ENCODE data around the gene RAPGEF3.
A peak's percentile ranks its signal among the peaks of the same experiment; 100 is the strongest.

The RAPGEF3 gene

DNA sequence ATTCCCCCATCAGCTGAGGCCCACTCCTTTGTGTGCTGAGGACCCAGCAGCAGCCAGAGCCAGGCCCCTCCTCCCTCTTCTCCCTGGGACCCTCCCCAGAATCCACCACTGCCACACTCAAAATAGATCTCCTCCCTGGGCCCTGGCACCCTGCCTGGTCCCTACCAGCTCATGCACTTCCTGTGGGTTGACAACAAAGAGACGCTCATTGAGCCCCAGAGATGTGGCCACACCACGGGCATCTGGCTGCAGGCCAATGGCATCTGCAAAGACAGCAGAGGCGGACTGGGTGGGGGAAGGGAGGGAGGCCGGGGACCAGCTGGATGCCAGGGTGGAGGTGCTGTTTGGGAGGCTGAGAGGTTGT is 17.4 kb downstream of the RAPGEF3 start:
- peak; percentile 75 for DNase-seq

DNA sequence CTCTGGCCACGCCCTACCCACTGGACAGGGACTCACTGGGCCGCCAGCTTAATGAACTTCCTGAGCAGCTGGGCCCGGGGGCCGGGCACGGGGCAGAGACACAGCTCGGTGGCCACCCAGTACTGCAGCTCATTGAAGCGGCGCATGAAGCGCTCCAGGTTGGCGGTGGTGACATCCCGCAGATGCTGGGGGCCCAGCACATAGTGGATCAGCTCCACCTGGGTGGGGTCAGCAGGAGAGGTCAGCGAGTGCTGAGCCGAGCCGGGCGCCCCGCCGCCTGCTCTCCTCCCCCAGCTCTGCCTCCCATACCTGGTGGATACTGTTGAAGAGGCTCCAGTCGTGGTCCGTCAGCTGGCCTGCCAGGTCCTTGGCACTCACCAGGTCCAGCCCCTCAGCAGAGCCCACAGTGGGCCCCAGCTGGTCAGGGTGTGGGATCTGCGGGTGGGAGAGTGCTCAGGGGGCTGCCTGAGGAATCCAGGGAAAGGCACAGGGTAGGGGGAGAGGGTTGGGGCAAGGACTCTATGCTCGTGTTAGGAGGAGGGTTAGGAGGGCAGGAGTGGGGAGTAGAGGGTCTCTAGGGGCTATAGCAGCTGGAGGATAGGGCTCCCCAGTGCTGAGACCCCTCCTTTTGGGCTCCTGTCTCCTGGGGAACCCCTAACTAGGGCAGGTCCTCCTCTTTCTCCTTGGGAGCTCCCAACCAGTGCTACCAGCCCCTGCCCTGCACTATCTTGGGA is 17.9 kb downstream of the RAPGEF3 start:
- no peak for DNase-seq

GRCh38 chr12:47739979-47740378 is 18.7 kb downstream of the RAPGEF3 start:
- DNase-seq: no peak

GRCh38 chr12:47739297-47739696 is 19.4 kb downstream of the RAPGEF3 start:
- DNase-seq: no peak

DNA sequence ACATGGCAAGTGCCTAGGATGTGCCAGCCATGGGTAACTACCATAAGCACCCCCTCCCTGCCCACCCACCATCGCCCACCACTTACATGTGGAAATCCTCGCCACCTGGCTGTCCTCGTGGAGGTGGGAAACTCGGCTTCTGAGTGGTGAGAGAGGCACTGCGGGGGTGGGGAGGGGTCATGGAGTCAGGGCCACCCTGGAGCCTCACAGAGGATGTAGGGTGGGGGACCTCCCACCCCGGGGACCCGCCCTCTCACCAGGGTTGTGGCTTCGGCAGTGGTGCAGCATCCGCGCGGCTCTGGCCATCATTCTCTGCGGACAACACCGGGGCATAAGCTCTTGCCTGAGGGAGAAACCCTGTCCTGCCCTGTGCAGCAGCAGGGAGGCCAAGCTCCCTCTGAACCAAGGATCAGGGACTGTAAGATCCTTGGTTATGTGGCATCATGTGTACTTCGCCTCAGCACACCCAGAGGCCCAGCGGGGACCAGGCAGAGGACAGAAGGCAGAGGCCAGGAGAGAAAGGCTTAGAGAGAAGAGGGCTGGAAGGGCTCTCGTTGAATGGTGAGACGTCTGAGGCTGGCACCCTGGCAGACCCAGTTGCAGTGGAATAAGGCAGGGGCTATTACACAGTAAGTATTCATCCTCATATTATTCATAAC is 20.6 kb downstream of the RAPGEF3 start:
- DNase-seq: no peak

GRCh38 chr12:47736877-47737676 is 21.6 kb downstream of the RAPGEF3 start:
- DNase-seq: peak; percentile 72

DNA sequence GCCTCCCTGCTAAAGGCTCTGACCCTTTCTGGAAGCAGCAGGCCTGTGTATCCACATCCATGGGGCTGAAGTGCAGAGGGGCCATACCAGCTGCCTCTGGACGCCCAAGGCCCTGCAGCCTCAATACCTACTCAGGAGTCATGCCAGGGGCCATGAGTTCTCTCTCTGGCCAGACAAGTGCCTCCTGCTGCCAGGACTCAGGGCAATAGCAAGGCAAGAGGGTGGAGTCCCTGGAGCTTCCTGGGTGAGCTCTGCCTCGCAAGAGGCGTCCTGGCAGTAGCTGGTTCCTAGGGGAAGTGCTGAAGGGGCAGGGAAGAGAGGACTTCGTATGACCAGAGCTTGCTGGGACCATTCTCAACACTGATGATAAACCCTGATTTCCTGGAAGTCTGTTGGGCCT is 22.5 kb downstream of the RAPGEF3 start:
- no peak for DNase-seq

DNA sequence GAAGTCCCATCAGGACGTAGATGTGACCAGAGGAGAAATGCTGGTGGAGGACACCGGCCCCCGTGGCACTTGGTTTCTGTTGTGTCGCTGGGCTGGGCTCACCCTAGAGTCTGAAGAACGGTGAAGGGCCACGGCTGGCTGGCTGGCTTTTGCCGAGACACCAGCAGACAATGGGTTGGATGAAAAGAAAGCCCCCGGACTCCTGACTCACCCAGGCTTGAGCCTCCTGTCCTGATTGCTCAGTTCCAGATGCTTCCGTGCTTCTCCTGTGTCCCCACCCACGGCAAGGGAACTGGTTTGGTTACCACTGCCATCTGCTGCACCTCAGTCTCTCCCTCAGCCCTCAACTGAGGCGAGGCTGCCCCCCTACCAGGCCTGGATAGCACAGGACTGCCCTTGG is 23.0 kb downstream of the RAPGEF3 start:
- no peak for DNase-seq

DNA sequence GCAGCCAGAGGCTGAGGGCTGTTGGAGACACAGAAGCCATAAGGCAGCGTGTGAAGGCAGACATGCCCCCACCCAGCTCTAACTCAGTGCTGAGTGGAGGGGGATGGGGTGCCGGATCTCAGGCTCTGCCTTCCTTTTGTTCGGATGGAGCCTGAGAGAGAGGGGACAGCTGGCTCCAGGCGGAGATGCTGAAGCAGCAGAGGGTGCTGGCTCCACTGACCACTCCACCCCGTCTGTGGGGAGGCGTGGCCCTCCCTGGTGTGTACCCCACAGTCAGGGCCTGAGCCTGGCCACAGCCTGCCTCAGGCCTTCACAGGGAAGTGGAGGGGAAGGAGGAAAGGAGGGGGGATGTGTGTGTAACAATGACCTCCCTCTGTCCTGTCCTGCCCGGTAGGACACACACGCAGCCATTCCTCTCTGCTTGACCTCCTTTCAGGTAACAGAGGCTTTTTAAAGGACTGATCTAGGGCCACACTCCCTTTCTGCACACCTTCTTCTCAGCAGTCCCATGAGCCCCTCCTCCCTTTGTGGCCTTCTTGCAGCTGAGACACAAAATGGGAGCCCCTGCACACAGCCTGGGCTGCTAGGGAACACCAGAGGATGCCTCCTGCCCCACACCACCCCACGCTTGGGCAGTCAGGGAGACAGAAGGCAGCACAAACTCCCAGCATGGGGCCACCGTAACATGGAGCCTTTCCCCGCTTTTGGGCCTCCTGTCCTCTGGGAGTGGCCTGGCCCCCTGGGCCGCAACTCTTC is 23.8 kb downstream of the RAPGEF3 start:
- DNase-seq: no peak

GRCh38 chr12:47733142-47733541 is 25.5 kb downstream of the RAPGEF3 start:
- DNase-seq: no peak

DNA sequence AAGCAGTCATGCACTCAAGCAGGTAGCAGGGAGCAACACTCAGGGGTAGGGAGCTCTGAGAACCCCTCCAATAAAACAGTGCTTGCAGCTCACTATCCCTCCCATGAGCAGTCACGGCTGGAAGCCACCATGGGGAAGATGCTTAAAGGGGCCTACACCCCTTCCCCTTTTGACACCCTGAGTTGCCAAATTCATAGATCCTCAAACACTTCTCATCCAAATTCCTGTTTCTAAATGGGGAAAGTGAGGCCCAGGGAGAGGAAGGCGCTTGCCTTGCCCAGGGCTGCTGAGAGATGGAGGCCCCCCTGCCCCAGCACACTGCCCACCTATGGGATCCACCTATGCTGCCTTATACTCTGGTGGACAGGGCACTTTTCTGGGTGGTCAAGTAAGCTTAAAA is 26.2 kb downstream of the RAPGEF3 start:
- no peak for DNase-seq

DNA sequence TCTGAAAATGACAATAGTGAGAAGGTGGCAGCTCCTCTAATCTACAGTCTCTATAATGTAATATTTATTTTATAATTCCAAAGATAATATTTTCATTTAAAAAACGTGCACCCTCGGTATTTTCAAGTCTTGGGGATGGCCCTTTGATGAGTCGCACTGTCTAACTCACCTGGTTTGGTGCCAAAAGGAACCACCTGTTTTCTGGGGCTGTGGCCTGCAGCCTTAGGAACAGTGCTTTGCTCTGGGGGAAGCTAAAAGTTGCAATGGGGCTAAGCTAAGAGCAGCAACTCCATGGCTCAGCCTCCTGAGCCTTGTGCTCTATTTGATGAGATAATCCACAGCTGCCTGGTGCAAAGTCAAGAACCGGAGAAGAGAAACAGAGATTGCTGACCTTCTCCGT is 27.0 kb downstream of the RAPGEF3 start:
- DNase-seq: no peak

DNA sequence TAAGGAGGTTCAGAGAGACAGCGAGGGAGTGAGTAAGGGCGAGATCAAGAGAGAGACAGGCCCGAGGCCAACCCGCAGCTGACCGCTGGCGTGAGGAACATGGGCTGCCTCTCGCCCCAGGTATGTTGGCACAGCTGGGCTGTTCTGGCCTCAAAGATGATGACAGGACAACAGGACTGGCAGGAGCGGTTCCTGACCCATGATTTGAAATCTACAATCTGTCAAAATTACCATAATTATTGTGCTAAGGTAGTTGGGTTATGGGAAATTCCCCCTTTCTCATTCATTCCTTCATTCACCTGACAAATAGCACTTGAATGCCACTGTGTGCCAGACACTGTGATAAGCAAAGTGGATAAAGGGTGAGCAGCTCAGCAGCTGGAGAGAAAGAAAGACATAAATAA is 28.3 kb downstream of the RAPGEF3 start:
- no peak for DNase-seq

DNA sequence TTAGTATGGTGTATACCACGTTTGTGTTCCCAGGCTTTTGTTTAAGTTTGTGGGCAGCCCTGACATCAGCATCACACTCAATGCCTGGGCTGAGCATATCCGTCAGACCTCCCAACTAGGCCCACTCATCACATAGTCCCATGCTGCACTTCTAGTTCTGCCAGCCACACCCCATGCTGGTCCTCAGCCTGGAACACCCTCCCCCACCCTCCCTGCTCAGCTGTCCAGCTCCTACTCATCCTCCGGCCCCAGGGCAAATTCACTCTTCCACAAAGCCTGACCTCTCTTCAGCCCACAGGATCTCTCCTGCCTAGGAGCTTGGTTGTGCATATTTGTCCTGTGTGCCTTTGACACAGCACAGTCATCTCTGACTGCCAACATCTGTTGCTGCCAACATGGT is 29.4 kb downstream of the RAPGEF3 start:
- DNase-seq: no peak

- no peak for DNase-seq
These were observed 32.8 kb downstream of the RAPGEF3 start for GRCh38 chr12:47725893-47726292.

- no peak for DNase-seq
These were observed 33.4 kb downstream of the RAPGEF3 start, which contains the start of gene ENDOU for GRCh38 chr12:47725091-47725772. Gene ENDOU (minus strand): TSS chr12:47725490. CDS start chr12:47725413, 77 bp downstream.

DNA sequence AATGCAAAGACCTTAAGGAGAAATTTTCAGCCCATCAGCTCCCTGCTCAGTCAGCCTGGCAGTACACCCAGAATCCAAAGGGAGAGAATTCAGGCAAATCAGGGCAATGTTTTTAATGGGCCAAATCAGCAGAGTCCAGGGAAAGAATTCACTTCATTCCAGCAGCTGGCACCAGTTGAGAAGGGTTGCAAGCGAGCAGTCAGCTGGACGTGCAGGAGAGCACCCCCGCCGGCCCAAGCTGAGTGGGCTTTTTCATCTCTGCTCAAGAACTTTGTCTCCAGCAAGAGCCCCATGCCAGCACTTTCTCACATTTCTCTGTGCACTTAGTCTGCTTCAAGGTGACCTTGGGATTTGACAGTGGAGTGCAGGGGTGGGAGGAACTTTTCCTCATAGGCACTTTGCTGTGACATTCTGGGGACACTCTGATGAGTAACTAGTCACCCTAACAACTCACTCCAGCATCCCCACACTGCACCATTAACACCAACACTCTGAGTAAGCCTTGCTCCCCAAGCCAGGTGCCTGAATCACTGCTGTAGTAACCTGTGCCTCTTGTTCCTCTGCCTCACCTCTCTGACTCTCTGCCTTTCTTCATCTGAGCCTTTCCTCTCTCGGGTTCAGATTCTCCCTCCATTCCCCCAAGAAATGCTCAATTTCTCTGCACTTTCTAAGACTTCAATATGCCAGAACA is 35.6 kb downstream of the RAPGEF3 start:
- DNase-seq: peak; percentile 42

GRCh38 chr12:47722136-47722834 is 36.4 kb downstream of the RAPGEF3 start:
- DNase-seq: no peak

- peak; percentile 44 for DNase-seq
These were observed 37.2 kb downstream of the RAPGEF3 start for GRCh38 chr12:47721431-47721973.

GRCh38 chr12:47718531-47718930 is 40.1 kb downstream of the RAPGEF3 start:
- peak; percentile 38 for DNase-seq
